Limb (tissue), 2 donors: ENCODE measurements around the gene PCYT2.

Source experiments
- DNase-seq, 2 donors: peaks; one replicate each; pipeline ENCODE4 v3.0.0-alpha.2; 2016; ENCODE audit errors: extremely low spot score in 2 of 2

The PCYT2 gene

GRCh38 chr17:81858967-81859905, 52.0 kb downstream of the PCYT2 start:
- DNase-seq = no peak

GRCh38 chr17:81858170-81858966, 52.8 kb downstream of the PCYT2 start:
- DNase-seq = no peak

GRCh38 chr17:81854974-81855774, 56.0 kb downstream of the PCYT2 start:
- DNase-seq = no peak

- no peak for DNase-seq
These were observed 59.0 kb downstream of the PCYT2 start for GRCh38 chr17:81852237-81852636.

- DNase-seq = no peak
These were observed 59.8 kb downstream of the PCYT2 start for GRCh38 chr17:81851423-81851822.
